NCI-H2196 treated with DMSO at 0.1 percent for 48 hours (cell line): ENCODE results near the gene PCDHGA3.
"Not testable (repeated sequence)": the region's sequence is repeated elsewhere in the genome, so short reads cannot be mapped to it uniquely, and the experiment has no call there.

Source experiments
- DNase-seq: peaks from one replicate; lab custom pipeline; 2025; ENCODE audit not compliant: unreplicated experiment; lab: John Stamatoyannopoulos, UW

PCDHGA3 gene

GRCh38 chr5:141346017-141346416, 2.4 kb downstream of the PCDHGA3 start:
- not testable (repeated sequence) for DNase-seq

DNA sequence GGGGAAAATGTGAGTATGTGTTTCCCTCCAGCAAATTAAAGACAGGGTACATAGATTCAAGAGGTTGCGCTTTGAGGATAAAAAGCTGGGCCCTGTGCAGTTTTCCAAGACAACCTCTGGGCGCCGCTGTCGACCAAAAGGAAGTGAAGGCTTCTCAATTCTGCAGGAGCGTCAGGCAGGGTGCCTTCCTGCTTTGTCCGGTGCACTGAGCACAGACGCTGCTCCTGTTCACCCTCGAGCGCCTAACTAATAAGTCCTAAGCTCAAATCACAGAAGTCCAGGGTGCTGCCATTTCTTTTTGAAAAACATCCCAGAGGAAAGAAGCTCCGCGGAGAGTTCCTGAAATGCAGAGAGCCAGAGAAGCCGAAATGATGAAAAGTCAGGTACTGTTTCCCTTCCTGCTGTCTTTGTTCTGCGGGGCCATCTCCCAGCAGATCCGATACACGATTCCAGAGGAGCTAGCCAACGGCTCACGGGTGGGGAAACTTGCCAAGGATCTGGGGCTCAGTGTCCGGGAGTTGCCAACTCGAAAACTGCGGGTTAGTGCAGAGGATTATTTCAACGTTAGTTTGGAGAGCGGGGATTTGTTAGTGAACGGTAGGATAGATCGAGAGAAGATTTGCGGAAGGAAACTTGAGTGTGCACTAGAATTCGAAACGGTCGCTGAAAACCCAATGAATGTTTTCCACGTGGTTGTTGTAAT, 6.4 kb downstream of the PCDHGA3 start, which contains the start of gene PCDHGB1:
Gene PCDHGB1 (plus strand): TSS at position 183 of the 703 bp plus-strand sequence. CDS start 162 bp downstream, at position 345.
- no peak for DNase-seq

DNA sequence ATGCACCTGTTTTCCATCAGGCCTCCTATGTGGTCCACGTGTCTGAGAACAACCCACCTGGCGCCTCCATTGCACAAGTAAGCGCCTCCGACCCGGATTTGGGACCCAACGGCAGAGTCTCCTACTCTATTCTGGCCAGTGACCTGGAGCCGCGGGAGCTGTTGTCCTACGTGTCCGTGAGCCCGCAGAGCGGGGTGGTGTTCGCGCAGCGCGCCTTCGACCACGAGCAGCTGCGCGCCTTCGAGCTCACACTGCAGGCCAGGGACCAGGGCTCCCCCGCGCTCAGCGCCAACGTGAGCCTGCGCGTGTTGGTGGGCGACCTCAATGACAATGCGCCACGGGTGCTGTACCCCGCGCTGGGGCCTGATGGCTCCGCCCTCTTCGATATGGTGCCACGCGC, 8.0 kb downstream of the PCDHGA3 start:
- DNase-seq, result no peak

DNA sequence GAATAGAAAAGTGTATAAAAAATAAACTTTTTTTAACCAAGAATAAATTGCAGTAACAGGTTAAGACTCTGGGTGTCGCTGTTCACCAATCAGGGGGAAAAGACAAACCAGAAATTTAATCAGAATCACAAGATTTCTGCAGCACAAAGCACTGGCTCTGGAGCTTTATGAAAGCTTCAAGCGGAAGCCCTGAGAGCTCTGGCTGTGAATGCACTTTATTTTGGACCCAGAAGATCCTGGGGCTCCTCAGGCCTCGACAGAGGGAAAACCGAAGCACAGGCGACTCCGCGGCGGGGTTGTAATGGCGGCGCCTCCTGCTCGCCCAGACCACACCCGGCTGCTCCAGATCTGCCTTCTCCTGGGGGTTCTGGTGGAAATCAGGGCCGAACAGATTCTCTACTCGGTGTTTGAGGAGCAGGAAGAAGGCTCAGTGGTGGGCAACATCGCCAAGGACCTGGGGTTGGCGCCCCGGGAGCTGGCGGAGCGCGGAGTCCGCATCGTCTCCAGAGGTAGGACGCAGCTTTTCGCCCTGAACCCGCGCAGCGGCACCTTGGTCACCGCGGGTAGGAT, 11.4 kb downstream of the PCDHGA3 start, which contains the start of gene PCDHGA4:
Gene PCDHGA4 (plus strand): TSS at position 122 of the 570 bp plus-strand sequence. CDS start 87 bp downstream, at position 209.
- no peak for DNase-seq

GRCh38 chr5:141355641-141356040, 12.0 kb downstream of the PCDHGA3 start:
- DNase-seq, result no peak

DNA sequence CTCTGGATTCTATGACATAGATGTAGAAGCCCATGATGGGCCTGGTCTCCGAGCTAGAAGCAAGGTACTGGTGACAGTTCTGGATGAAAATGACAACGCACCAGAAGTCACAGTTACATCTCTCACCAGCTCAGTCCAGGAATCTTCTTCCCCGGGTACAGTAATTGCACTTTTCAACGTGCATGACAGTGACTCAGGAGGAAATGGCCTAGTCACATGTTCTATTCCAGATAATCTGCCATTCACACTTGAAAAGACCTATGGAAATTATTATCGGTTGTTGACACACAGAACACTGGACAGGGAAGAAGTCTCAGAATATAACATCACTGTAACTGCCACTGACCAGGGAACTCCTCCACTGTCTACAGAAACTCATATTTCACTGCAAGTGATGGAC, 12.5 kb downstream of the PCDHGA3 start:
- DNase-seq, result no peak

DNA sequence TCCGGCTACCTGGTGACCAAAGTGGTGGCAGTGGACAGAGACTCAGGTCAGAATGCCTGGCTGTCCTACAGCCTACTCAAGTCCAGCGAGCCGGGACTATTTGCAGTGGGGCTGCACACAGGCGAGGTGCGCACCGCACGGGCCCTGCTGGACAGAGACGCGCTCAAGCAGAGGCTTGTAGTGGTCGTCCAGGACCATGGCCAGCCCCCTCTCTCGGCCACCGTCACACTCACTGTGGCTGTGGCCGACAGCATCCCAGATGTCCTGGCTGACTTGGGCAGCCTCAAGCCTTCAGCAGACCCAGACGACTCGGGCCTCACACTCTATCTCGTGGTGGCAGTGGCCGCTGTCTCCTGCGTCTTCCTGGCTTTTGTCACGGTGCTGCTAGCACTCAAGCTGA, 13.3 kb downstream of the PCDHGA3 start:
- no peak for DNase-seq

GRCh38 chr5:141359790-141360426, 16.3 kb downstream of the PCDHGA3 start, which contains the start of gene PCDHGB2:
PCDHGB2 (plus strand) TSS chr5:141359994; CDS start chr5:141360136, 142 bp downstream.
- DNase-seq, result no peak

- no peak for DNase-seq
Observed at GRCh38 chr5:141360685-141361084, 17.1 kb downstream of the PCDHGA3 start.

- DNase-seq, result no peak
Observed at GRCh38 chr5:141362719-141363118, 19.1 kb downstream of the PCDHGA3 start.

GRCh38 chr5:141363952-141364660, 20.5 kb downstream of the PCDHGA3 start, which contains the start of gene PCDHGA5:
PCDHGA5 (plus strand) TSS chr5:141364162; CDS start chr5:141364331, 169 bp downstream.
- DNase-seq, result no peak

GRCh38 chr5:141366016-141366896, 22.6 kb downstream of the PCDHGA3 start:
- no peak for DNase-seq

DNA sequence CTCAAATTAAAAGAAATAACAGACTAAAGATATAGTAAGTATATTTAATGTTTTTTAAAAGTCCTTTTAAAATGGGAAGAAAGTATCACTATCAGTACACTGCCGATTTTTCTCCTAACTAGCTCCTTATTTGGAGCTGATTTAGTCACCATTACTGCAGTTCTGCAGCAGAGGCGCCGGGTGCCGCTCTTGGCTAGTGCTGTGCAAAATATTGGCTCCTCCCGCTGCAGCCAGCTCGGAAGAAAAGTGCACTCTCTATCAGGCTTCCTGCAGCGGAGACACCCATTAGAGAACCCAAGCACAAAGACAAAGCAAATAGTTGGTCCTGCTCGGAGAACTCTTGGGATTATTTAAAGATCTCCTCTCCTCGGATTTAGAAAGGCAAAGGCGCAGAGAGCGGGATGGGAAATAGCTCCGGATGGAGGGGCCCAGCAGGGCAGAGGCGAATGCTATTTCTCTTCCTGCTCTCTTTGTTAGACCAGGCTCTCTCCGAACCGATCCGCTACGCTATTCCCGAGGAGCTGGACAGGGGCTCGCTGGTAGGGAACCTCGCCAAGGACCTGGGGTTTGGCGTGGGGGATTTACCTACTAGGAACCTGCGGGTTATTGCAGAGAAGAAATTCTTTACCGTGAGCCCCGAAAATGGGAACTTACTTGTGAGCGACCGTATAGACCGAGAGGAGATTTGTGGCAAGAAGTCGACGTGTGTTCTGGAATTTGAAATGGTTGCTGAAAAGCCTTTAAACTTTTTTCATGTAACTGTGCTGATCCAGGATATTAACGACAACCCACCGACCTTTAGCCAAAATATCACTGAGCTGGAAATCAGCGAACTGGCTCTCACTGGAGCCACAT, 26.6 kb downstream of the PCDHGA3 start, which contains the start of gene PCDHGB3:
Gene PCDHGB3 (plus strand): TSS at position 249 of the 855 bp plus-strand sequence. CDS start 153 bp downstream, at position 402.
- DNase-seq, result no peak

- no peak for DNase-seq
Observed at GRCh38 chr5:141371572-141372475, 28.2 kb downstream of the PCDHGA3 start.

- DNase-seq, result no peak
Observed at GRCh38 chr5:141373673-141374317, 30.2 kb downstream of the PCDHGA3 start, which contains the start of gene PCDHGA6. PCDHGA6 (plus strand) TSS chr5:141373891; CDS start chr5:141374084, 193 bp downstream.

- DNase-seq, result no peak
Observed at GRCh38 chr5:141374627-141375026, 31.0 kb downstream of the PCDHGA3 start.

DNA sequence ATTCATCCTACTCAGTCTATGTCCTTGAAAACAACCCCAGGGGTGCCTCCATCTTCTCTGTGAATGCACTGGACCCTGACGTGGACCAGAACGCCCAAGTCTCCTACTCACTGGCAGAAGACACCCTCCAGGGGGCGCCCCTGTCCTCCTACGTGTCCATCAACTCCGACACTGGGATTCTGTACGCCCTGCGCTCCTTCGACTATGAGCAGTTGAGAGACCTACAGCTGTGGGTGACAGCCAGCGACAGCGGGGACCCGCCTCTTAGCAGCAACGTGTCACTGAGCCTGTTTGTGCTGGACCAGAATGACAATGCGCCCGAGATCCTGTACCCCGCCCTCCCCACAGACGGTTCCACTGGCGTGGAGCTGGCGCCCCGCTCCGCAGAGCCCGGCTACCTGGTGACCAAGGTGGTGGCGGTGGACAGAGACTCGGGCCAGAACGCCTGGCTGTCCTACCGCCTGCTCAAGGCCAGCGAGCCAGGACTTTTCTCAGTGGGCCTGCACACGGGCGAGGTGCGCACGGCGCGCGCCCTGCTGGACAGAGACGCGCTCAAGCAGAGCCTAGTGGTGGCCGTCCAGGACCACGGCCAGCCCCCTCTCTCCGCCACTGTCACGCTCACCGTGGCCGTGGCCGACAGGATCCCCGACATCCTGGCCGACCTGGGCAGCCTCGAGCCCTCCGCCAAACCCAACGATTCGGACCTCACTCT, 32.0 kb downstream of the PCDHGA3 start:
- DNase-seq, result not testable (repeated sequence)
